Measurements from ENCODE around the gene CAPN13.

GRCh38 chr2:30798536-30798991 lies 8.7 kb downstream of the CAPN13 start:
- no peak for TF ChIP-seq POLR2AphosphoS5 (IDR thresholded peaks at IDR 0.05; ENCODE audit: low read depth, low read length)
- TF ChIP-seq TAF1 (IDR thresholded peaks at IDR 0.05; ENCODE audit: borderline replicate concordance, insufficient read depth, low read length), result no peak
- TF ChIP-seq REST (IDR thresholded peaks at IDR 0.05; ENCODE audit: insufficient read depth in 1 of 2, low read depth in 2 of 2, low read length in 2 of 2), result no peak
- TF ChIP-seq SIN3A (IDR thresholded peaks at IDR 0.05; ENCODE audit: borderline replicate concordance, insufficient read depth, low read length), result no peak

Measured in PFSK-1 (cell line).